Panc1 (cell line): ENCODE results near the gene ATG14.

Experiments
- POLR2AphosphoS5 ChIP-seq: IDR thresholded peaks from 2 replicates; pipeline ENCODE4 v1.6.1; 2012; ENCODE audit warnings: mild to moderate bottlenecking, low read depth, low read length, moderate library complexity
- REST ChIP-seq, 2 experiments: IDR thresholded peaks; 2 replicates each; pipeline ENCODE4 v1.6.1; 2011 to 2012; ENCODE audit warnings: low read depth in 2 of 2, control low read depth in 1 of 2, low read length in 1 of 2, mild to moderate bottlenecking in 1 of 2, moderate library complexity in 1 of 2; ENCODE audit not compliant: insufficient read depth in 1 of 2
- SIN3A ChIP-seq: IDR thresholded peaks from 2 replicates; pipeline ENCODE4 v1.6.1; 2012; ENCODE audit warnings: low read depth, mild to moderate bottlenecking, low read length, moderate library complexity, borderline replicate concordance; ENCODE audit not compliant: insufficient read depth
- TCF7L2 ChIP-seq: IDR thresholded peaks from 2 replicates; pipeline ENCODE4 v1.6.1; 2011; ENCODE audit warnings: mild to moderate bottlenecking, low read depth, low read length, inconsistent platforms
- TF ChIP-seq, protein P1 (sequence below): fragments of 450-650 bp; IDR thresholded peaks from 2 replicates; pipeline ENCODE4 v1.5.1; 2017; ENCODE audit warnings: mild to moderate bottlenecking

GRCh38 chr14:55333711-55334485, 77.7 kb downstream of the ATG14 start:
- TF ChIP-seq, protein P1, sequence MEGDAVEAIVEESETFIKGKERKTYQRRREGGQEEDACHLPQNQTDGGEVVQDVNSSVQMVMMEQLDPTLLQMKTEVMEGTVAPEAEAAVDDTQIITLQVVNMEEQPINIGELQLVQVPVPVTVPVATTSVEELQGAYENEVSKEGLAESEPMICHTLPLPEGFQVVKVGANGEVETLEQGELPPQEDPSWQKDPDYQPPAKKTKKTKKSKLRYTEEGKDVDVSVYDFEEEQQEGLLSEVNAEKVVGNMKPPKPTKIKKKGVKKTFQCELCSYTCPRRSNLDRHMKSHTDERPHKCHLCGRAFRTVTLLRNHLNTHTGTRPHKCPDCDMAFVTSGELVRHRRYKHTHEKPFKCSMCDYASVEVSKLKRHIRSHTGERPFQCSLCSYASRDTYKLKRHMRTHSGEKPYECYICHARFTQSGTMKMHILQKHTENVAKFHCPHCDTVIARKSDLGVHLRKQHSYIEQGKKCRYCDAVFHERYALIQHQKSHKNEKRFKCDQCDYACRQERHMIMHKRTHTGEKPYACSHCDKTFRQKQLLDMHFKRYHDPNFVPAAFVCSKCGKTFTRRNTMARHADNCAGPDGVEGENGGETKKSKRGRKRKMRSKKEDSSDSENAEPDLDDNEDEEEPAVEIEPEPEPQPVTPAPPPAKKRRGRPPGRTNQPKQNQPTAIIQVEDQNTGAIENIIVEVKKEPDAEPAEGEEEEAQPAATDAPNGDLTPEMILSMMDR: no peak
- TF ChIP-seq POLR2AphosphoS5: no peak
- TF ChIP-seq REST (IDR thresholded peaks at IDR 0.05; ENCODE audit: insufficient read depth in 1 of 2, low read depth in 2 of 2, low read length in 1 of 2): no peak
- TF ChIP-seq SIN3A: no peak
- peak; percentile 93 for TF ChIP-seq TCF7L2
